Endometrium (tissue), 2 donors: ENCODE results near the gene KCNC3.

ENCODE experiments used
- FAIRE-seq: peaks from 2 replicates; lab custom pipeline; 2012; peaks lifted over from hg19 to GRCh38; lab: Jason Lieb, UNC
- donor health status: control.
- donor health status: control.

KCNC3 gene

GRCh38 chr19:50329146-50329925, at the start of gene KCNC3:
Gene KCNC3, minus strand, starts transcription at chr19:50329377. Its CDS starts 295 bp downstream, at chr19:50329082.
- peak; percentile 78 for FAIRE-seq

GRCh38 chr19:50378863-50379236, 49.7 kb upstream of the KCNC3 start:
- FAIRE-seq = no peak

- no peak for FAIRE-seq
These were observed 49.1 kb upstream of the KCNC3 start for GRCh38 chr19:50378169-50378862.

- FAIRE-seq = no peak
These were observed 48.3 kb upstream of the KCNC3 start for GRCh38 chr19:50377517-50377916.

- FAIRE-seq = no peak
These were observed 47.9 kb upstream of the KCNC3 start for GRCh38 chr19:50377051-50377461.

- peak; percentile 94 for FAIRE-seq
These were observed 47.2 kb upstream of the KCNC3 start, which contains the start of gene NR1H2 for GRCh38 chr19:50376166-50377050. Gene NR1H2, plus strand, starts transcription at chr19:50376457. Its CDS starts 1,149 bp downstream, at chr19:50377606.

GRCh38 chr19:50371914-50372475, 42.8 kb upstream of the KCNC3 start:
- FAIRE-seq = no peak

- FAIRE-seq = no peak
These were observed 39.7 kb upstream of the KCNC3 start for GRCh38 chr19:50368649-50369570.

GRCh38 chr19:50365434-50366306, 36.5 kb upstream of the KCNC3 start, which contains the start of gene NAPSA:
Gene NAPSA, minus strand, starts transcription at chr19:50365639. Its CDS starts 18 bp downstream, at chr19:50365621.
- FAIRE-seq = no peak

- no peak for FAIRE-seq
These were observed 33.7 kb upstream of the KCNC3 start for GRCh38 chr19:50362656-50363424.

- FAIRE-seq = no peak
These were observed 32.8 kb upstream of the KCNC3 start for GRCh38 chr19:50362030-50362412.

GRCh38 chr19:50361290-50362029, 32.3 kb upstream of the KCNC3 start:
- no peak for FAIRE-seq

GRCh38 chr19:50359328-50359818, 30.2 kb upstream of the KCNC3 start:
- FAIRE-seq = no peak

- no peak for FAIRE-seq
These were observed 29.5 kb upstream of the KCNC3 start for GRCh38 chr19:50358483-50359327.

GRCh38 chr19:50357178-50358100, 28.3 kb upstream of the KCNC3 start:
- FAIRE-seq = no peak

- FAIRE-seq = no peak
These were observed 27.6 kb upstream of the KCNC3 start for GRCh38 chr19:50356691-50357177.
